ENCODE results near the gene HS6ST3.
"Not testable (repeated sequence)": the region's sequence is repeated elsewhere in the genome, so short reads cannot be mapped to it uniquely, and the experiment has no call there.

HS6ST3 gene

GRCh38 chr13:96710166-96710862 is 620.4 kb downstream of the HS6ST3 start:
- DNase-seq (ENCODE audit: low read depth in 2 of 3, low spot score in 2 of 3) = no peak

- no peak for DNase-seq (ENCODE audit: low read depth in 2 of 3, low spot score in 2 of 3)
Observed at GRCh38 chr13:96720446-96720845, 630.5 kb downstream of the HS6ST3 start.

GRCh38 chr13:96726651-96727050 is 636.7 kb downstream of the HS6ST3 start:
- DNase-seq (ENCODE audit: low read depth in 2 of 3, low spot score in 2 of 3) = no peak

GRCh38 chr13:96728463-96728862 is 638.6 kb downstream of the HS6ST3 start:
- no peak for DNase-seq (ENCODE audit: low read depth in 2 of 3, low spot score in 2 of 3)

GRCh38 chr13:96730676-96731075 is 640.8 kb downstream of the HS6ST3 start:
- no peak for DNase-seq (ENCODE audit: low read depth in 2 of 3, low spot score in 2 of 3)

GRCh38 chr13:96734499-96734898 is 644.6 kb downstream of the HS6ST3 start:
- DNase-seq (ENCODE audit: low read depth in 2 of 3, low spot score in 2 of 3) = no peak

- DNase-seq (ENCODE audit: low read depth in 2 of 3, low spot score in 2 of 3) = no peak
Observed at GRCh38 chr13:96741779-96742178, 651.9 kb downstream of the HS6ST3 start.

- no peak for DNase-seq (ENCODE audit: low read depth in 2 of 3, low spot score in 2 of 3)
Observed at GRCh38 chr13:96743296-96744089, 653.6 kb downstream of the HS6ST3 start.

- DNase-seq (ENCODE audit: low read depth in 2 of 3, low spot score in 2 of 3) = no peak
Observed at GRCh38 chr13:96744367-96745331, 654.7 kb downstream of the HS6ST3 start.

- no peak for DNase-seq (ENCODE audit: low read depth in 2 of 3, low spot score in 2 of 3)
Observed at GRCh38 chr13:96746886-96747285, 657.0 kb downstream of the HS6ST3 start.

GRCh38 chr13:96749825-96750224 is 659.9 kb downstream of the HS6ST3 start:
- no peak for DNase-seq (ENCODE audit: low read depth in 2 of 3, low spot score in 2 of 3)

- no peak for DNase-seq (ENCODE audit: low read depth in 2 of 3, low spot score in 2 of 3)
Observed at GRCh38 chr13:96751089-96751488, 661.2 kb downstream of the HS6ST3 start.

GRCh38 chr13:96762876-96763275 is 673.0 kb downstream of the HS6ST3 start:
- DNase-seq (ENCODE audit: low read depth in 2 of 3, low spot score in 2 of 3) = no peak

GRCh38 chr13:96766306-96766705 is 676.4 kb downstream of the HS6ST3 start:
- no peak for DNase-seq (ENCODE audit: low read depth in 2 of 3, low spot score in 2 of 3)

GRCh38 chr13:96768524-96768923 is 678.6 kb downstream of the HS6ST3 start:
- DNase-seq (ENCODE audit: low read depth in 2 of 3, low spot score in 2 of 3) = no peak

GRCh38 chr13:96769874-96770273 is 680.0 kb downstream of the HS6ST3 start:
- DNase-seq (ENCODE audit: low read depth in 2 of 3, low spot score in 2 of 3) = no peak

- DNase-seq (ENCODE audit: low read depth in 2 of 3, low spot score in 2 of 3) = no peak
Observed at GRCh38 chr13:96771486-96772367, 681.8 kb downstream of the HS6ST3 start.

GRCh38 chr13:96772426-96772825 is 682.5 kb downstream of the HS6ST3 start:
- no peak for DNase-seq (ENCODE audit: low read depth in 2 of 3, low spot score in 2 of 3)

- DNase-seq (ENCODE audit: low read depth in 2 of 3, low spot score in 2 of 3) = not testable (repeated sequence)
Observed at GRCh38 chr13:96778302-96778701, 688.4 kb downstream of the HS6ST3 start.

- DNase-seq (ENCODE audit: low read depth in 2 of 3, low spot score in 2 of 3) = no peak
Observed at GRCh38 chr13:96779691-96780090, 689.8 kb downstream of the HS6ST3 start.

Data from activated CD8-positive, alpha-beta memory T cell treated with anti-CD3 and anti-CD28 coated beads for 48 hours (primary cell).